ENCODE results near the gene ANXA7.
"Not testable (repeated sequence)": the region's sequence is repeated elsewhere in the genome, so short reads cannot be mapped to it uniquely, and the experiment has no call there.

The ANXA7 gene

DNA sequence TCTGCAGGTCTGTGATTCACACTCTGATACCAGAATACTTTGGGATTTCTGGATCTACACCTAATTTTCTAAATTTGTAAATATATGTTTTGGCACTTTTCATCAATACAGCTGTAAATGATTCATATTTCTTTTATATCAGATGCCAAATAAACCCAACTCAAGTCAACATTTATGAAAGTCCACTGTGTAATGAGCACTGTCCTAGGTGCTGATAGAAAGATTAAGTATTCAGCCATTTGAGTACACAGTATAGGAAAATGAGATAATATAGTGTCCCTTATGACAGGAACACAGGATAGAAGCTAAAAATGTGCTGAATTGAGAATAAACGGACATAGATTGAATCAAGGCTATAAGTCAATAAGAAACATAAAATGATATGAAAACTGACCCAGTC lies 6.4 kb downstream of the ANXA7 start:
- DNase-seq = no peak

DNA sequence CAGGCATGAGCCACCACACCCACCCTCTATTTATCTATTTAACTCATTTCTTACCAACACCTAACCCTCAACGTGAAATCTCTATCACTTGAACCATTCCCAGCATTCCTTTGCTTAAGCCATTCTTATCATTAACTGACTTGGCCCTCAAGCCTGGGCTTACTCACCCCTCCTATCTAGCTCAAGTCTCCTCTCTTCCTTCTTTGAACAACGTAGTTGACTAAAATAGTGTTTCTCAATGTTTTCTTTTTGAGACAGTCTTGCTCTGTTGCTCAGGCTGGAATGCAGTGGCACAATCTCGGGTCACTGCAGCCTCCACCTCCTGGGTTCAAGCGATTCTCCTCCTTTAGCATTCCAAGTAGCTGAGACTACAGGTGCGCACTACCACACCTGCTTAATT lies 7.0 kb downstream of the ANXA7 start:
- DNase-seq = no peak

DNA sequence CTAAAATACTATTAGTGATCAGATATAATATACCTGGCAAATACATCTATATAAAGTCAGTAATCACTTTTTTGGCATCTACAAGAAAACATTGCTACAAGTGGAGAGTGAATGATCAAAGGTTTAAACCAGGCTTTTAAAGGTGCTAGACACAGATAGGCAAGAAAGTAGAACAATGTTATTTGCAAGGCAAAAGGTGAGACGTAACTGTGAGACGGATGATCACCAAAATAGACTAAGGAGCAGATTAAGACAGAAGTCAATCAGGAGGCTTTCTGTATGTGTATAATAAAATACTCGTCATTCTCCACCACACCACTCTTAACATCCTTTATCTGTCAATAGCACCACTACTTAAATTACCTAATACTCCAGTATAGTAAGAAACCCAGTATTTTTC lies 8.3 kb downstream of the ANXA7 start:
- DNase-seq = no peak

GRCh38 chr10:73404690-73405089 lies 9.2 kb downstream of the ANXA7 start:
- no peak for DNase-seq

DNA sequence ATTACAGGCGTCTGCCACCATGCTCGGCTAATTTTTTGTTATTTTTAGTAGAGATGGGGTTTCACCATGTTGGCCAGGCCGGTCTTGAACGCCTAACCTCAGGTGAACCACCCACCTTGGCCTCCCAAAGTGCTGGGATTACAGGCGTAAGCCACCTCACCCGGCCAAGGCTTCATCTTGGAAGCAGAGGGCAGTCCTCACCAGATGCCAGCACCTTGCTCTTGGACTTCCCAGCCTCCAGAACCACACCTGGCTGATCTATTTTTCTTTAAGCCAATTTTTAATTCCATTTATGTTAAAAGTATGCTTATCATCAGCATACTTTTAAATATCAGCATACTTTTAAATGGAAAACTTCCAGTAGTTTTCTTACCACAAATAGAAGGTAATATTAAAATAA lies 12.2 kb downstream of the ANXA7 start:
- DNase-seq = no peak

DNA sequence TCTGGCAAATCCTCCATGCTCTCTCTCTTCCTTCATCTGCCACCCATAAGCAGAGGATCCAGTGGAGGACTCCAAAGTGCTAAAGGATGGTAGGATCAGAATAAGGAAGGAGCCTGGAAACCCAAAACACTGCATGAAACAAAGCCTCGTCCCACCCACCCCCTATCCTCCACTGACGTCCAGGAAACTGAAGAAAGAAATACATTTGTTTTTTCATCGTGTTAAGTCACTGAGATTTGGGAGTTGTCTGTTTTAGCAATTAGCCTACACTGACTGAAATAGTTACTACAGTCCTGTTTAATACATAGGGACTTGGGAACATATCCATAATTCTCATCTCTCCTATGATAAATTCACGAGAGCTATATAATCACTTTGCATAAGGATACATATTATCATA lies 14.8 kb downstream of the ANXA7 start:
- DNase-seq = no peak

DNA sequence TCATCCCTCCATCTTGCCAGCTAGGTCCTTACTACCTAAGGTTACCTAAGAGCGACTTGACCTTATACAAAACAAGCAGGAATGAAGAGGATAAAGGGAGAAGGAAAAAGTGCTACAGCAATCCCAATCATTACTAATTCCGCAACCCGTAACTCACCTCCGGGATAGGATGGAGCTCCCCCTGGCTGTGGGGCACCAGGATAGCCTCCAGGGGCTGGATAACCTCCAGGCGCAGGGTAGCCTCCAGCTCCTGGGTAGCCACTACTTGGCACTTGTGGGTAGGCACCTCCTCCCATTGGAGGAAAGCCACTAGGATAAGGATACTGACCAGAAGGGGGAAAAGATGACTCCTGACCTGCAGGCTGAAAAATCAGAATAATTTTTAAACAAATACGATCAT lies 15.8 kb downstream of the ANXA7 start:
- DNase-seq = no peak

GRCh38 chr10:73394325-73394724 lies 19.5 kb downstream of the ANXA7 start:
- not testable (repeated sequence) for DNase-seq

GRCh38 chr10:73388228-73388627 lies 25.6 kb downstream of the ANXA7 start:
- DNase-seq = no peak

- DNase-seq = no peak
Observed at GRCh38 chr10:73386583-73386982, 27.3 kb downstream of the ANXA7 start.

- no peak for DNase-seq
Observed at GRCh38 chr10:73379064-73379748, 34.7 kb downstream of the ANXA7 start.

GRCh38 chr10:73376679-73377078 lies 37.2 kb downstream of the ANXA7 start:
- no peak for DNase-seq

DNA sequence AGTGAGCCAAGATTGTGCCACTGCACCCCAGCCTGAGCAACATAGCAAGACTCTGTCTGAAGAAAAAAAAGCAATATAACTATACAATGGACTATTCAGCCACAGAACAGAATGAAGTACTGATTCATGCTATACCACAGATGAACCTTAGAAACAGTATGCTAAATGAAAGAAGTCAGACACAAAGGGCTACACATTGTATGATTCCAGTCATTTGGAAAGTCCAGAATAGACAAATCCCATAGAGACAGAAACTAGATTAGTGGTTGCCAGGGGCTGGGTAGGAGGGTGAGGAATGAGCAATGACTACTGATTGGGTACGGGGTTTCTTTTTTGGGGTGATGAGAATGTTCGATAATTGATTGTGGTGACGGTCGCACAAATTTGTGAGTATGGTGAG lies 45.6 kb downstream of the ANXA7 start:
- no peak for DNase-seq

DNA sequence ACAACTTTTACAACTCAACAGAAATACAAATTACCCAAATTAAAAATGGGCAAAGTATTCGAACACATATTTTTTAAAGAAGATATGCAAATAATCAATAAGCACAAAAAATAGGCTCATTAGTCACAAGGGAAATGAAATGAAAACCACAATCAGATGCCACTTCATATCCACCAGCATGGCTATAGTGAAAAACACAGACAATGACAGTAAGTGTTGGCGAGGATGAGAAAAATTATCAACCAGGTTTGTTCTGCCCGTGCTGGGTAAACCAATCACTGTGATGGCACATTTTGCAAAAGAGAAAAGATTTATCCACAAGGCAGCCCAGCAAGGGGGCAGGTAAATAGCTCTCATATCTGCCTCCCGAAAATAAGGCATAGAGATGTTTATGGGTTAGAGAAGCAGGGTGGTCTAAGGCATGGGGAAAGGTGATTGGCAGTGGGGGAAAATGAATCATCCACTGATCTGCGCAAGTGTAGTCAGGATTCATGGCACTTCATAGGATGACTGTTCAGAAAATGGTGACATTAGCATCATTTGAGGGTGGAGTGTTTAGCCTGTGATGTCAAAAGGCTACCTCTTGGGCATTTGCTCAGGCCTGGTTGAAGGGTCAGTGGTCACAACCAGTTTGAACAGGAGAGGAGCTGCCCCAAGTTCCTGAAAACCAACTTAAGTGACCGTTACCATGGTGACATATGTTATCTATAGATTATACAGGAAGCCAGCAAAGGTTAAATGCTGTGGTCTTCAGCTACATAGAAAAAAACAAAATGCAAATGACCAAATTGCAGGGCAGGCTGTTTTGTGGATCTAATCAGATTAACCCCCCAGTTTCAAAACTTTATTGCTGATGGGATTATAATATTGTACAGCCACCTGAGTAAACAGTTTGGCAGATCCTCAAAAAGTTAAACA lies 47.2 kb downstream of the ANXA7 start:
- DNase-seq = no peak

- DNase-seq = no peak
Observed at GRCh38 chr10:73364964-73365363, 48.9 kb downstream of the ANXA7 start.

DNA sequence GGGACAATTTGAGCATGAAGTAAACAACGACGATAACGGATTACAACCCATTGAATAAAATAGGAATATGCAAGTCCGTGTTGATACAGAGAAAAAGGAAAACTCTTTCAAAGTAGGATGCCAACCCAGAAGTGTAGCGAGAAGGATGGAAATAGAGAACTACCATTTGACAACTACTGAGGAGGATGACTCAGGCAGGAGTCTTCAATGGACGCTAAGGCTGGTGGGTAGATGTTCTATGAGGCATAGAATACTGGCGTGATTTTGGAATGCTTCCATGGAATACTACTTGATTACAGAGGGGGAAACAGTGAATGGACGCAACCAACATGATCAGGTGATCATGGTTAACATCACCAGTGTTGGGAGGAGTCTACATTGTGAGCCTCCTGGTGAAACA lies 54.4 kb downstream of the ANXA7 start:
- no peak for DNase-seq

DNA sequence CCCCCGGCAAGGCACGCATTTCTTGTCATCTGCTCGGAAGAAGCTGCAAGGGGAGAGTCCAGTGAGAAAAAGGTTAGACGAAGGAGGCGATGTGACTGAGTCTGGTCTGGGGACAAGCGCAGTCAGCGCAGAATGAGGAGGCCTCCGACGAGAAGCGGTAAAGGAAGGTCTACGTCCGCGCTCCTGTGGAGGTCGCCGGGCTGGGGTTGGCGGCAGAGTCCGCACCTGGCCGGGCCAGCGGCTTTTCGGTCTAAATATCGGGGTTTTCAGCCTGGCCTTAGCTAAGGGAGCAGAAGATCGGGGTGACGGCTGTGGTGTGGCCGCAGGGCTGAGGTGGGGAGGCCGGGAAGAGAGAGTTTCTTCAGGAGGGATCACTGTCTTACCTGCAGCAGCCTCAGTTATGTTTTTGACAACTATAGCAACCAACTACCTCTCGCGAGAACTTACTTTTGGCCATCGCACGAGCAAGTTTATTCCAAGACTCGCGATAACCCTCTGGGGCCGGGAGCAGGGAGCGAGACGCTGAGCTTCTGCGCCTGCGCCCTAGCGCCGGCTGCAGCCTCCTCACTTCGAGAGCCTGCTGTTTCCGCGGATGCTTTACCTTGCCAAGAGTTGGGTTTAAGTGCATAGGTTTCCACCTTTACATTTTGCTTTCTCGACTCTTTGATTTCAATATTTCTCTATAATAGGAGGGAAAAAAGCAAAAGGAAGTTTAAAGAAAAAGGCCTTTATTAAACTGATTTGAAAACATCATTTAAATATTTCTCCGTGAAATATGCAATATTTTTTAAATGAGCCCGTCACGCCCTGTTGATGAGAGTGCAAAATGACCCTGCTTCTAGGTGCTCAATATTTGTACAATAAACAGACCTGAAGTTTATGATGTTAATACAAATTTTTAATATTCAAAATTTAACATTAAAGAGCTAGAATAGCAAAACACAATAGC lies 55.3 kb downstream of the ANXA7 start, which contains the start of gene CFAP70:
CFAP70 (minus strand) TSS at position 534 of the 949 bp plus-strand sequence. CDS start 4,068 bp downstream, outside the sequence.
- DNase-seq = peak; percentile 79

- no peak for DNase-seq
Observed at GRCh38 chr10:73357821-73358220, 56.0 kb downstream of the ANXA7 start.

GRCh38 chr10:73357166-73357565 lies 56.7 kb downstream of the ANXA7 start:
- no peak for DNase-seq

GRCh38 chr10:73344269-73344668 lies 69.6 kb downstream of the ANXA7 start:
- no peak for DNase-seq

GRCh38 chr10:73340121-73340520 lies 73.7 kb downstream of the ANXA7 start:
- no peak for DNase-seq

GRCh38 chr10:73339436-73339835 lies 74.4 kb downstream of the ANXA7 start:
- DNase-seq = no peak

DNA sequence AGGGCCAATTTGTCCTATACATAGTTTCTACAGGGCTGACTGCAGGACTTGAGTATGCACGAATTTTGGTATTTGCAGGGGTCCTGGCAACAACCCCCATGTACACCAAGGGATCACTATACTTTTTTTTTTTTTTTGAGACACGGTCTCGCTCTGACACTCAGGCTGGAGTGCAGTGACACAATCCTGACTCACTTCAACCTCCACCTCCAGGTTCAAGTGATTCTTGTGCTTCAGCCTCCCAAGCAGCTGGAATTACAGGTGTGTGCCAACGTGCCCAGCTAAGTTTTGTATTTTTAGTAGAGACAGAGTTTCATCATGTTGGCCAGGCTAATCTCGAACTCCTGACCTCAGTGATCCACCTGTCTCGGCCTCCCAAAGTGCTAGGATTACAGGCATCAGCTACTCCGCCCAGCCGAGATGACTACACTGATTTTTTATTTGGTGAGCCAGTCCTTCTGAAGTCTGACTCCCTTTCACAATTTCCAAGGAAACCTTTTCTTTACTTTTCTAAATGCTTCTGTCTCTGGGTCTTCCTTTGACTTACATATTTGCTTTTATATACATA lies 75.0 kb downstream of the ANXA7 start:
- DNase-seq = no peak
